NCI-H2196 (cell line): ENCODE measurements around the gene PCNP.
A peak's percentile ranks its signal among the peaks of the same experiment; 100 is the strongest.
"Not testable (repeated sequence)": the region's sequence is repeated elsewhere in the genome, so short reads cannot be mapped to it uniquely, and the experiment has no call there.

Experiments
- DNase-seq: peaks from one replicate; lab custom pipeline; 2025; ENCODE audit not compliant: unreplicated experiment; lab: John Stamatoyannopoulos, UW

PCNP gene

GRCh38 chr3:101631098-101631796 lies 57.3 kb downstream of the PCNP start:
- DNase-seq = no peak

- not testable (repeated sequence) for DNase-seq
Observed at GRCh38 chr3:101631959-101632358, 58.0 kb downstream of the PCNP start.

GRCh38 chr3:101632586-101632985 lies 58.6 kb downstream of the PCNP start:
- no peak for DNase-seq

- no peak for DNase-seq
Observed at GRCh38 chr3:101633186-101633585, 59.2 kb downstream of the PCNP start.

- no peak for DNase-seq
Observed at GRCh38 chr3:101634591-101635196, 60.7 kb downstream of the PCNP start.

- no peak for DNase-seq
Observed at GRCh38 chr3:101635345-101635744, 61.4 kb downstream of the PCNP start.

GRCh38 chr3:101635954-101636798 lies 62.2 kb downstream of the PCNP start:
- peak; percentile 62 for DNase-seq

GRCh38 chr3:101637451-101637850 lies 63.5 kb downstream of the PCNP start:
- no peak for DNase-seq

GRCh38 chr3:101638261-101638745 lies 64.3 kb downstream of the PCNP start:
- DNase-seq = no peak

- DNase-seq = no peak
Observed at GRCh38 chr3:101639280-101639963, 65.4 kb downstream of the PCNP start.

GRCh38 chr3:101640256-101640655 lies 66.3 kb downstream of the PCNP start:
- no peak for DNase-seq

- DNase-seq = not testable (repeated sequence)
Observed at GRCh38 chr3:101641397-101642115, 67.6 kb downstream of the PCNP start.

- no peak for DNase-seq
Observed at GRCh38 chr3:101642441-101642840, 68.5 kb downstream of the PCNP start.

GRCh38 chr3:101643009-101643844 lies 69.2 kb downstream of the PCNP start:
- no peak for DNase-seq
